H1 (cell line): ENCODE data around the gene MPV17. TPM values are rescaled to one million over a fixed set of nuclear protein-coding genes. Genes with fewer than 3 reads are reported as not detected.

ENCODE experiments used
- CBX8 ChIP-seq: fragments of 300-800, 300-1000 bp; sonication (generic); IDR thresholded peaks from 2 replicates; pipeline ENCODE4 v1.7.1; 2016; ENCODE audit warnings: low read depth, low read length, borderline replicate concordance
- CHD1 ChIP-seq: IDR thresholded peaks from 2 replicates; pipeline ENCODE4 v1.6.1; 2012; ENCODE audit warnings: low read depth, low read length, improper control_type of control experiment
- EGR1 ChIP-seq: IDR thresholded peaks from 2 replicates; pipeline ENCODE4 v1.6.1; 2011; ENCODE audit warnings: low read depth, low read length, borderline replicate concordance
- KDM5A ChIP-seq: fragments of 200-600 bp; IDR thresholded peaks from 2 replicates; pipeline ENCODE4 v1.7.1; 2012; ENCODE audit warnings: mild to moderate bottlenecking, low read length, inconsistent platforms, mixed read lengths
- NANOG ChIP-seq: IDR thresholded peaks from 2 replicates; pipeline ENCODE4 v1.6.1; 2011; ENCODE audit warnings: low read length, low read depth, mild to moderate bottlenecking, inconsistent platforms; ENCODE audit not compliant: insufficient read depth, poor library complexity, severe bottlenecking
- PHF8 ChIP-seq: fragments of 200-600 bp; sonication (generic); conservative IDR thresholded peaks from 2 replicates; pipeline ENCODE4 v1.7.1; 2012; ENCODE audit warnings: low read depth, mild to moderate bottlenecking, inconsistent platforms, low read length, moderate library complexity
- SIRT6 ChIP-seq: IDR thresholded peaks from one replicate; pipeline ENCODE4 v1.7.1; 2012; ENCODE audit warnings: low read length, inconsistent platforms
- polyA plus RNA-seq, 7 experiments: library from polyadenylated mRNA; depleted of rRNA in 3 of 7; stranded (reverse) in 5 of 7; unstranded in 2 of 7; fragments of >200 nt in 5 of 7; fragments of 200-250 nt in 2 of 7; gene quantifications; 1 replicate in 5 of 7; 2 replicates in 1 of 7; 4 replicates in 1 of 7; pipeline versions ENCODE4 v1.2.1 to v1.2.3, GENCODE V29; 2011 to 2013; ENCODE audit warnings: missing spikeins in 2 of 7, mixed read lengths in 2 of 7
- total RNA-seq: library from RNA; stranded (reverse); fragmentation: NEBNext Ultra II Directional; extraction: Animal tissue kit (Norgen Biotek cat#: 25700); gene quantifications from 2 replicates; pipeline ENCODE4 v1.2.1, GENCODE V29; 2021
- TF ChIP-seq, protein P1 (sequence below), 3 experiments: IDR thresholded peaks; 1 replicate in 2 of 3; 2 replicates in 1 of 3; pipeline versions ENCODE4 v1.5.1 to v1.6.1; 2011; ENCODE audit warnings: low read length in 3 of 3, mild to moderate bottlenecking in 3 of 3, inconsistent platforms in 2 of 3, low read depth in 1 of 3, moderate library complexity in 1 of 3; ENCODE audit not compliant: insufficient read depth in 1 of 3; ENCODE audit errors: control extremely low read depth in 1 of 3
- TF ChIP-seq, protein P2 (sequence below): IDR thresholded peaks from 2 replicates; pipeline ENCODE4 v1.6.1; 2012; ENCODE audit warnings: inconsistent platforms

MPV17 gene
- total and polyA plus RNA-seq, 2 of the 8 experiments (the other 6 are each of a cell fraction or from before 2014, with no cell fraction given), result 45.2 to 181 TPM

DNA sequence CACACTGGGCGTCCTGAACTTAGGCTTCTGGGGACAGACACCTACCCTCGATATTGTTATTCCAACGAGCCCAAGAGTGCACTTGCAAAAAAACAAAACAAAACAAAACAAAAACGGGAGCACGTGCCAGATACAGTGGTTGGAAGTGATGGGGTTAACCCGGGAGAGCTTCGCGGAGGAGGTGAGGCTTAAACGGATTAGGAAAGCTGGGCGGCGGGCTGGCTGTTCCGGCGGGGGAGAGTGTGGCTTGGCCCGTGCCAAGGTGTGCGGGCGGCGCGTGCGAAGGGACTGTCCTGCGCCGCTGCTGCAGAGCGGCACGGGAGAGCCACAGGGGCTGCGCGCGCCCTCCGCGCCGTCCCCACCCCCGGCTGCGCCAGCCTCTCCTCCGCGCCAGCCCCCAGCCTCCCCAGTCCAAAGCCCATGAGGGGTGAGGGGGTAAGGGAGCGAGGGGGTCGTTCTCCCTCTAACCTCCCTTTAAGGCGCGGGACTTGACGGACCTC, 58.6 kb downstream of the MPV17 start (continued):
- TF ChIP-seq KDM5A (no peak), CHD1 (no peak), CBX8 (no peak), SIRT6 (no peak), NANOG (no peak), EGR1 (no peak), PHF8 (no peak)
- TF ChIP-seq, protein P1, sequence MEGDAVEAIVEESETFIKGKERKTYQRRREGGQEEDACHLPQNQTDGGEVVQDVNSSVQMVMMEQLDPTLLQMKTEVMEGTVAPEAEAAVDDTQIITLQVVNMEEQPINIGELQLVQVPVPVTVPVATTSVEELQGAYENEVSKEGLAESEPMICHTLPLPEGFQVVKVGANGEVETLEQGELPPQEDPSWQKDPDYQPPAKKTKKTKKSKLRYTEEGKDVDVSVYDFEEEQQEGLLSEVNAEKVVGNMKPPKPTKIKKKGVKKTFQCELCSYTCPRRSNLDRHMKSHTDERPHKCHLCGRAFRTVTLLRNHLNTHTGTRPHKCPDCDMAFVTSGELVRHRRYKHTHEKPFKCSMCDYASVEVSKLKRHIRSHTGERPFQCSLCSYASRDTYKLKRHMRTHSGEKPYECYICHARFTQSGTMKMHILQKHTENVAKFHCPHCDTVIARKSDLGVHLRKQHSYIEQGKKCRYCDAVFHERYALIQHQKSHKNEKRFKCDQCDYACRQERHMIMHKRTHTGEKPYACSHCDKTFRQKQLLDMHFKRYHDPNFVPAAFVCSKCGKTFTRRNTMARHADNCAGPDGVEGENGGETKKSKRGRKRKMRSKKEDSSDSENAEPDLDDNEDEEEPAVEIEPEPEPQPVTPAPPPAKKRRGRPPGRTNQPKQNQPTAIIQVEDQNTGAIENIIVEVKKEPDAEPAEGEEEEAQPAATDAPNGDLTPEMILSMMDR (IDR thresholded peaks at IDR 0.05; ENCODE audit: control extremely low read depth in 1 of 3, insufficient read depth in 1 of 3, low read depth in 1 of 3, low read length in 3 of 3), result no peak
- TF ChIP-seq, protein P2, sequence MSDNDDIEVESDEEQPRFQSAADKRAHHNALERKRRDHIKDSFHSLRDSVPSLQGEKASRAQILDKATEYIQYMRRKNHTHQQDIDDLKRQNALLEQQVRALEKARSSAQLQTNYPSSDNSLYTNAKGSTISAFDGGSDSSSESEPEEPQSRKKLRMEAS, result peak; percentile 85
- TF ChIP-seq, all 59 proteins: peak for 5
